GM18511 (cell line): ENCODE data around the gene GNG7.
"Not testable (repeated sequence)": the region's sequence is repeated elsewhere in the genome, so short reads cannot be mapped to it uniquely, and the experiment has no call there.

ENCODE experiments used
- ATAC-seq: cut with Tn5 transposase; IDR thresholded peaks from one replicate; pipeline ENCODE4 v1.9.1; 2021; ENCODE audit warnings: mild to moderate bottlenecking, moderate library complexity; ENCODE audit not compliant: unreplicated experiment

Gene GNG7

GRCh38 chr19:2606774-2607173, 95.7 kb downstream of the GNG7 start:
- ATAC-seq, result not testable (repeated sequence)

- ATAC-seq, result not testable (repeated sequence)
Observed at GRCh38 chr19:2605889-2606288, 96.6 kb downstream of the GNG7 start.

GRCh38 chr19:2604747-2605329, 97.7 kb downstream of the GNG7 start:
- no peak for ATAC-seq

- ATAC-seq, result no peak
Observed at GRCh38 chr19:2603334-2603733, 99.2 kb downstream of the GNG7 start.

GRCh38 chr19:2602391-2603181, 99.9 kb downstream of the GNG7 start:
- ATAC-seq, result no peak

GRCh38 chr19:2600914-2601870, 101.3 kb downstream of the GNG7 start:
- ATAC-seq, result no peak

GRCh38 chr19:2594319-2594718, 108.2 kb downstream of the GNG7 start:
- no peak for ATAC-seq

- no peak for ATAC-seq
Observed at GRCh38 chr19:2592824-2593223, 109.7 kb downstream of the GNG7 start.

- ATAC-seq, result no peak
Observed at GRCh38 chr19:2591537-2592291, 110.8 kb downstream of the GNG7 start.

- no peak for ATAC-seq
Observed at GRCh38 chr19:2590630-2591399, 111.7 kb downstream of the GNG7 start.

- no peak for ATAC-seq
Observed at GRCh38 chr19:2589441-2589840, 113.1 kb downstream of the GNG7 start.

- ATAC-seq, result no peak
Observed at GRCh38 chr19:2588081-2588777, 114.3 kb downstream of the GNG7 start.

- ATAC-seq, result no peak
Observed at GRCh38 chr19:2587001-2587719, 115.3 kb downstream of the GNG7 start.

- no peak for ATAC-seq
Observed at GRCh38 chr19:2586196-2586595, 116.3 kb downstream of the GNG7 start.

- ATAC-seq, result no peak
Observed at GRCh38 chr19:2584002-2584401, 118.5 kb downstream of the GNG7 start.

GRCh38 chr19:2582984-2583956, 119.2 kb downstream of the GNG7 start:
- no peak for ATAC-seq

- not testable (repeated sequence) for ATAC-seq
Observed at GRCh38 chr19:2580396-2580795, 122.1 kb downstream of the GNG7 start.
